IMR-90 (cell line): ENCODE results near the gene SLC37A1. TPM values are rescaled to one million over a fixed set of nuclear protein-coding genes. Genes with fewer than 3 reads are reported as not detected.

ENCODE experiments used
- ATAC-seq: fragments of 200-7000 bp; cut with Tn5 transposase; 2 replicates; pipeline ENCODE4 v1.9.1; 2020; ENCODE audit warnings: low read depth, mild to moderate bottlenecking, moderate library complexity
- BruUV-seq: library from RNA; stranded (reverse); fragments of 400-500 nt; replicated peaks from 2 replicates; lab custom pipeline; 2021; lab: Mats Ljungman, UMichigan
- CTCF ChIA-PET: fragments of 300-600 bp; formaldehyde crosslinking; extraction: SDS; loops from one replicate; lab custom pipeline; 2021; ENCODE audit warnings: antibody characterized with exemption; lab: Yijun Ruan, JAX
- POLR2A ChIA-PET: fragments of 300-600 bp; sonication (Branson Sonifier 250); formaldehyde crosslinking; loops from one replicate; lab custom pipeline; 2022; ENCODE audit warnings: antibody characterized with exemption; ENCODE audit not compliant: unreplicated experiment; lab: Charles Lee
- DNase-seq: peaks from one replicate; pipeline ENCODE4 v3.0.0; 2013
- H2AFZ ChIP-seq: replicated peaks from 2 replicates; pipeline ENCODE3; 2013; ENCODE audit warnings: low read length, mild to moderate bottlenecking; ENCODE audit not compliant: poor library complexity
- H2AK5ac ChIP-seq: 2 replicates; pipeline ENCODE4 v1.6.1; 2013; ENCODE audit warnings: low read depth, low read length, inconsistent platforms
- H2AK9ac ChIP-seq: replicated peaks from 2 replicates; pipeline ENCODE3; 2013; ENCODE audit warnings: mild to moderate bottlenecking, low read depth, low read length, moderate library complexity; ENCODE audit not compliant: poor library complexity
- H2BK120ac ChIP-seq: 2 replicates; pipeline ENCODE4 v1.6.1; 2013; ENCODE audit warnings: low read depth, low read length, inconsistent platforms
- H2BK15ac ChIP-seq: 3 replicates; pipeline ENCODE4 v1.6.1; 2013; ENCODE audit warnings: low read depth, low read length, inconsistent platforms
- H2BK20ac ChIP-seq: 2 replicates; pipeline ENCODE4 v1.6.1; 2013; ENCODE audit warnings: low read depth, mild to moderate bottlenecking, inconsistent platforms, low read length, moderate library complexity
- H2BK5ac ChIP-seq: 2 replicates; pipeline ENCODE4 v1.6.1; 2013; ENCODE audit warnings: mild to moderate bottlenecking, low read depth, low read length, inconsistent platforms; ENCODE audit not compliant: poor library complexity, severe bottlenecking
- H3K14ac ChIP-seq: replicated peaks from 2 replicates; pipeline ENCODE4 v1.6.1; 2013; ENCODE audit warnings: low read depth, low read length, inconsistent platforms
- H3K18ac ChIP-seq: 2 replicates; pipeline ENCODE4 v1.6.1; 2013; ENCODE audit warnings: low read depth, low read length, control low read depth
- H3K23ac ChIP-seq: 2 replicates; pipeline ENCODE4 v1.6.1; 2013; ENCODE audit warnings: low read depth, low read length, inconsistent platforms
- H3K27ac ChIP-seq: 2 replicates; pipeline ENCODE4 v1.5.1; 2013; ENCODE audit warnings: mild to moderate bottlenecking, control low read depth, low read length; ENCODE audit not compliant: insufficient read depth
- H3K27me3 ChIP-seq: 2 replicates; pipeline ENCODE4 v1.6.1; 2013; ENCODE audit warnings: low read length; ENCODE audit not compliant: control insufficient read depth, insufficient read depth
- H3K36me3 ChIP-seq: 2 replicates; pipeline ENCODE4 v1.6.1; 2013; ENCODE audit warnings: low read length, mixed read lengths; ENCODE audit not compliant: control insufficient read depth, insufficient read depth
- H3K4ac ChIP-seq: 2 replicates; pipeline ENCODE4 v1.6.1; 2013; ENCODE audit warnings: low read depth, low read length, inconsistent platforms
- H3K4me1 ChIP-seq: 2 replicates; pipeline ENCODE4 v1.6.1; 2013; ENCODE audit warnings: low read length, mixed read lengths; ENCODE audit not compliant: control insufficient read depth, insufficient read depth
- H3K4me2 ChIP-seq: 2 replicates; pipeline ENCODE4 v1.6.1; 2013; ENCODE audit warnings: low read depth, mild to moderate bottlenecking, control low read depth, low read length, moderate library complexity
- H3K4me3 ChIP-seq: 2 replicates; pipeline ENCODE4 v1.5.1; 2013; ENCODE audit warnings: low read depth, mild to moderate bottlenecking, control low read depth, low read length, moderate library complexity; ENCODE audit not compliant: insufficient read depth
- H3K56ac ChIP-seq: 2 replicates; pipeline ENCODE4 v1.6.1; 2013; ENCODE audit warnings: low read length, inconsistent platforms; ENCODE audit not compliant: insufficient read depth; ENCODE audit errors: extremely low read depth
- H3K79me1 ChIP-seq, 2 experiments: 2 replicates each; pipeline ENCODE4 v1.6.1; 2013; ENCODE audit warnings: low read length in 2 of 2, inconsistent platforms in 1 of 2, low read depth in 1 of 2
- H3K9ac ChIP-seq: 2 replicates; pipeline ENCODE4 v1.6.1; 2013; ENCODE audit warnings: low read depth, low read length, control low read depth
- H3K9me1 ChIP-seq: 2 replicates; pipeline ENCODE4 v1.6.1; 2013; ENCODE audit warnings: low read length, inconsistent platforms; ENCODE audit not compliant: insufficient read depth
- H3K9me3 ChIP-seq: 2 replicates; pipeline ENCODE4 v1.6.1; 2013; ENCODE audit warnings: low read length; ENCODE audit not compliant: control insufficient read depth, insufficient read depth
- H4K20me1 ChIP-seq: 2 replicates; pipeline ENCODE4 v1.6.1; 2013; ENCODE audit warnings: low read length, inconsistent platforms; ENCODE audit not compliant: insufficient read depth
- H4K5ac ChIP-seq: 2 replicates; pipeline ENCODE4 v1.6.1; 2013; ENCODE audit warnings: mild to moderate bottlenecking, low read depth, low read length, control low read depth
- H4K8ac ChIP-seq, 2 experiments: 2 replicates each; pipeline ENCODE4 v1.6.1; 2013; ENCODE audit warnings: low read depth in 2 of 2, low read length in 2 of 2, control low read depth in 1 of 2, inconsistent platforms in 1 of 2
- H4K91ac ChIP-seq: 2 replicates; pipeline ENCODE4 v1.6.1; 2013; ENCODE audit warnings: low read depth, low read length, inconsistent platforms; ENCODE audit not compliant: insufficient read depth
- CEBPB ChIP-seq: IDR thresholded peaks from 2 replicates; pipeline ENCODE4 v1.6.1; 2012; ENCODE audit warnings: low read depth, low read length, improper control_type of control experiment
- FOS ChIP-seq: fragments of 150-350 bp; IDR thresholded peaks from 2 replicates; pipeline ENCODE4 v1.6.1; 2016; ENCODE audit warnings: low read depth, low read length
- MAFK ChIP-seq: IDR thresholded peaks from 2 replicates; pipeline ENCODE4 v1.6.1; 2012; ENCODE audit warnings: low read depth, low read length, improper control_type of control experiment
- MAZ ChIP-seq: IDR thresholded peaks from 2 replicates; pipeline ENCODE4 v1.6.1; 2012; ENCODE audit warnings: low read depth, mild to moderate bottlenecking, low read length, improper control_type of control experiment, moderate library complexity, borderline replicate concordance
- MXI1 ChIP-seq: IDR thresholded peaks from 2 replicates; pipeline ENCODE4 v1.6.1; 2012; ENCODE audit warnings: low read depth, mild to moderate bottlenecking, low read length, moderate library complexity, borderline replicate concordance
- NFE2L2 ChIP-seq: fragments of 150-350 bp; IDR thresholded peaks from 2 replicates; pipeline ENCODE4 v1.6.1; 2016; ENCODE audit warnings: low read depth, mild to moderate bottlenecking, low read length
- POLR2A ChIP-seq: IDR thresholded peaks from 2 replicates; pipeline ENCODE4 v1.6.1; 2012; ENCODE audit warnings: mild to moderate bottlenecking, low read depth, low read length
- RAD21 ChIP-seq: IDR thresholded peaks from 2 replicates; pipeline ENCODE4 v1.6.1; 2012; ENCODE audit warnings: low read length, improper control_type of control experiment
- RCOR1 ChIP-seq: IDR thresholded peaks from 2 replicates; pipeline ENCODE4 v1.6.1; 2012; ENCODE audit warnings: mild to moderate bottlenecking, low read length, improper control_type of control experiment; ENCODE audit not compliant: insufficient replicate concordance
- RFX5 ChIP-seq: IDR thresholded peaks from 2 replicates; pipeline ENCODE4 v1.8.0; 2012; ENCODE audit warnings: low read depth, mild to moderate bottlenecking, low read length, moderate library complexity
- SMC3 ChIP-seq: fragments of 150-350 bp; IDR thresholded peaks from 2 replicates; pipeline ENCODE4 v1.6.1; 2016; ENCODE audit warnings: low read depth, mild to moderate bottlenecking, antibody characterized with exemption, low read length, moderate library complexity
- WGBS, 2 experiments: methylation state at CpG; one replicate each; pipeline versions ENCODE4 v1.1.5 to v1.1.7; 2013; ENCODE audit warnings: missing lambda C conversion rate in 2 of 2; ENCODE audit not compliant: insufficient read length in 1 of 2; ENCODE audit errors: extremely low coverage in 2 of 2; 5-methylcytosine and 5-hydroxymethylcytosine counted together
- dilution Hi-C: fragments of 300-500 bp; cut with HindIII; formaldehyde crosslinking; loops from one replicate; pipeline ENCODE4 v1.14.3; 2018; ENCODE audit warnings: low sequenced_read_pairs; ENCODE audit not compliant: unreplicated experiment
- in situ Hi-C: fragments of 300-500 bp; cut with MboI; formaldehyde crosslinking; loops from 3 replicates; pipeline ENCODE4 v1.14.3; 2019; ENCODE audit warnings: low sequenced_read_pairs, inconsistent platforms, mixed read lengths
- intact Hi-C: fragments of 100-400 bp; cut with micrococcal nuclease; formaldehyde crosslinking; loops from 2 replicates; pipeline ENCODE4 v1.10.0; 2022
- polyA plus RNA-seq, 3 experiments: library from polyadenylated mRNA; depleted of rRNA; stranded (reverse); fragments of >200 nt; gene quantifications; 2 replicates each; pipeline ENCODE4 v1.2.3, GENCODE V29; 2012; ENCODE audit warnings: low replicate concordance in 1 of 3
- total RNA-seq: library from RNA; depleted of rRNA; stranded (reverse); fragments of >200 nt; gene quantifications from 2 replicates; pipeline ENCODE4 v1.2.3, GENCODE V29; 2012
- TF ChIP-seq, protein P1 (sequence below): fragments of 150-350 bp; IDR thresholded peaks from 2 replicates; pipeline ENCODE4 v1.6.1; 2016; ENCODE audit warnings: low read depth, mild to moderate bottlenecking, low read length, moderate library complexity, borderline replicate concordance

Gene SLC37A1
- total and polyA plus RNA-seq, 2 of the 4 experiments (the other 2 are of a cell fraction) = 0.36 to 0.48 TPM

GRCh38 chr21:42486072-42486471 is 27.6 kb upstream of the SLC37A1 start:
- no peak overlapping the region for H3K18ac ChIP-seq
- POLR2A ChIA-PET = no interaction called here
- H4K8ac ChIP-seq = no peak overlapping the region
- no peak for TF ChIP-seq MAZ
- TF ChIP-seq MAFK = no peak
- no peak for TF ChIP-seq MXI1
- no peak for TF ChIP-seq RAD21
- no peak for TF ChIP-seq CEBPB
- TF ChIP-seq NFE2L2 = no peak
- TF ChIP-seq RCOR1 = no peak
- TF ChIP-seq POLR2A = no peak
- TF ChIP-seq SMC3 = no peak
- TF ChIP-seq, protein P1, sequence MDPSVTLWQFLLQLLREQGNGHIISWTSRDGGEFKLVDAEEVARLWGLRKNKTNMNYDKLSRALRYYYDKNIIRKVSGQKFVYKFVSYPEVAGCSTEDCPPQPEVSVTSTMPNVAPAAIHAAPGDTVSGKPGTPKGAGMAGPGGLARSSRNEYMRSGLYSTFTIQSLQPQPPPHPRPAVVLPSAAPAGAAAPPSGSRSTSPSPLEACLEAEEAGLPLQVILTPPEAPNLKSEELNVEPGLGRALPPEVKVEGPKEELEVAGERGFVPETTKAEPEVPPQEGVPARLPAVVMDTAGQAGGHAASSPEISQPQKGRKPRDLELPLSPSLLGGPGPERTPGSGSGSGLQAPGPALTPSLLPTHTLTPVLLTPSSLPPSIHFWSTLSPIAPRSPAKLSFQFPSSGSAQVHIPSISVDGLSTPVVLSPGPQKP = no peak
- TF ChIP-seq FOS = no peak
- no peak for TF ChIP-seq RFX5
- no peak overlapping the region for H3K27ac ChIP-seq
- H3K9me1 ChIP-seq = no peaks in the 10 kb centered on the region
- no peak overlapping the region for H2BK20ac ChIP-seq
- no peak for ATAC-seq
- WGBS, 2 experiments = no CpG with 5 or more reads among the region's 6 CpGs
- BruUV-seq = no TSS peak
- no peak overlapping the region for H2BK15ac ChIP-seq
- intact Hi-C loops = no loop called here
- H3K4me1 ChIP-seq = no peaks in the 10 kb centered on the region
- H3K4me3 ChIP-seq = no peak overlapping the region
- no peak for DNase-seq
- H2BK120ac ChIP-seq = no peak overlapping the region
- no peak overlapping the region for H3K23ac ChIP-seq
- no peak overlapping the region for H4K91ac ChIP-seq
- H2AFZ ChIP-seq = no peak overlapping the region
- no peaks in the 10 kb centered on the region; the same call in 1 of the 2 replicates for H3K9me3 ChIP-seq
- no peak overlapping the region for H3K4me2 ChIP-seq
- H2BK5ac ChIP-seq = no peak overlapping the region
- H3K56ac ChIP-seq = no peak overlapping the region
- no peaks in the 10 kb centered on the region for H3K36me3 ChIP-seq
- H3K79me1 ChIP-seq = no peaks in the 10 kb centered on the region
- no peak overlapping the region for H2AK9ac ChIP-seq
- H2AK5ac ChIP-seq = no peak overlapping the region
- CTCF ChIA-PET = no interaction called here
- peaks cover 20% of the 10 kb centered on the region; the same call in 1 of the 2 replicates for H3K27me3 ChIP-seq
- dilution Hi-C loops = no loop called here
- H3K4ac ChIP-seq = no peak overlapping the region
- no peak overlapping the region for H3K9ac ChIP-seq
- in situ Hi-C loops = no loop called here
- H3K14ac ChIP-seq = no peak overlapping the region
- H4K20me1 ChIP-seq = no peaks in the 10 kb centered on the region
- no peak overlapping the region for H4K5ac ChIP-seq
